NCI-H187 treated with DMSO at 0.1 percent for 48 hours (cell line): ENCODE measurements around the gene HS6ST3.

Experiments
- DNase-seq: peaks from one replicate; lab custom pipeline; 2025; lab: John Stamatoyannopoulos, UW

HS6ST3 gene

GRCh38 chr13:96199315-96199714, 109.4 kb downstream of the HS6ST3 start:
- no peak for DNase-seq

GRCh38 chr13:96200810-96201209, 110.9 kb downstream of the HS6ST3 start:
- DNase-seq: no peak

- no peak for DNase-seq
Observed at GRCh38 chr13:96202315-96202714, 112.4 kb downstream of the HS6ST3 start.

GRCh38 chr13:96203471-96203870, 113.6 kb downstream of the HS6ST3 start:
- no peak for DNase-seq

- DNase-seq: no peak
Observed at GRCh38 chr13:96214824-96215445, 125.0 kb downstream of the HS6ST3 start.

- no peak for DNase-seq
Observed at GRCh38 chr13:96216543-96216942, 126.6 kb downstream of the HS6ST3 start.

GRCh38 chr13:96218475-96218874, 128.6 kb downstream of the HS6ST3 start:
- no peak for DNase-seq

- no peak for DNase-seq
Observed at GRCh38 chr13:96221471-96221870, 131.6 kb downstream of the HS6ST3 start.

- no peak for DNase-seq
Observed at GRCh38 chr13:96223231-96223630, 133.3 kb downstream of the HS6ST3 start.

- DNase-seq: no peak
Observed at GRCh38 chr13:96229356-96229755, 139.4 kb downstream of the HS6ST3 start.

GRCh38 chr13:96238241-96238640, 148.3 kb downstream of the HS6ST3 start:
- no peak for DNase-seq

- DNase-seq: no peak
Observed at GRCh38 chr13:96238861-96239260, 149.0 kb downstream of the HS6ST3 start.

GRCh38 chr13:96243376-96243775, 153.5 kb downstream of the HS6ST3 start:
- DNase-seq: no peak

GRCh38 chr13:96248103-96248502, 158.2 kb downstream of the HS6ST3 start:
- DNase-seq: no peak

- DNase-seq: no peak
Observed at GRCh38 chr13:96248996-96249395, 159.1 kb downstream of the HS6ST3 start.

GRCh38 chr13:96252903-96253302, 163.0 kb downstream of the HS6ST3 start:
- no peak for DNase-seq

GRCh38 chr13:96273196-96273595, 183.3 kb downstream of the HS6ST3 start:
- DNase-seq: no peak

- no peak for DNase-seq
Observed at GRCh38 chr13:96274046-96274445, 184.1 kb downstream of the HS6ST3 start.

- DNase-seq: no peak
Observed at GRCh38 chr13:96279904-96280303, 190.0 kb downstream of the HS6ST3 start.

- DNase-seq: peak; percentile 11
Observed at GRCh38 chr13:96284971-96285370, 195.1 kb downstream of the HS6ST3 start.

GRCh38 chr13:96285729-96286128, 195.8 kb downstream of the HS6ST3 start:
- no peak for DNase-seq

- no peak for DNase-seq
Observed at GRCh38 chr13:96294930-96295881, 205.3 kb downstream of the HS6ST3 start.

GRCh38 chr13:96297360-96297759, 207.5 kb downstream of the HS6ST3 start:
- no peak for DNase-seq
